Stimulated activated memory B cell treated with anti-CD40 and anti-IgM and Interleukin-4, amounts not matched to agents 10 μg/mL and 1 μg/mL and 100 μg/mL, for 72 hours (primary cell): ENCODE results near the gene FBXO24.

ENCODE experiments used
- ATAC-seq: fragments of 150-1000 bp; cut with Tn5 transposase; 2 replicates; pipeline ENCODE4 v1.10.0; 2021
- H3K27ac Mint-ChIP-seq: one replicate; pipeline ENCODE4 v1.8.0; 2022; ENCODE audit warnings: mild to moderate bottlenecking, mixed read lengths
- H3K27me3 Mint-ChIP-seq: one replicate; pipeline ENCODE4 v1.8.0; 2022; ENCODE audit warnings: mixed read lengths
- H3K36me3 Mint-ChIP-seq: one replicate; pipeline ENCODE4 v1.8.0; 2022; ENCODE audit warnings: mixed read lengths
- H3K4me1 Mint-ChIP-seq: one replicate; pipeline ENCODE4 v1.8.0; 2022; ENCODE audit warnings: mixed read lengths
- H3K4me3 Mint-ChIP-seq: one replicate; pipeline ENCODE4 v1.8.0; 2022; ENCODE audit warnings: mild to moderate bottlenecking, moderate library complexity, mixed read lengths
- H3K9me3 Mint-ChIP-seq: one replicate; pipeline ENCODE4 v1.8.0; 2022; ENCODE audit warnings: mixed read lengths

FBXO24 gene

GRCh38 chr7:100567751-100568175, 18.4 kb upstream of the FBXO24 start:
- Mint-ChIP-seq H3K4me3 (no peak overlapping the region), H3K27ac (no peak overlapping the region), H3K4me1 (peaks cover 57% of the 10 kb centered on the region), H3K27me3 (no peaks in the 10 kb centered on the region), H3K9me3 (no peaks in the 10 kb centered on the region), H3K36me3 (peaks cover 26% of the 10 kb centered on the region)
- ATAC-seq, result no peak

- ATAC-seq, result no peak
- Mint-ChIP-seq H3K4me3 (no peak overlapping the region), H3K27ac (peak overlapping the region; percentile 59)
Measured at GRCh38 chr7:100568176-100568895, 17.8 kb upstream of the FBXO24 start.

DNA sequence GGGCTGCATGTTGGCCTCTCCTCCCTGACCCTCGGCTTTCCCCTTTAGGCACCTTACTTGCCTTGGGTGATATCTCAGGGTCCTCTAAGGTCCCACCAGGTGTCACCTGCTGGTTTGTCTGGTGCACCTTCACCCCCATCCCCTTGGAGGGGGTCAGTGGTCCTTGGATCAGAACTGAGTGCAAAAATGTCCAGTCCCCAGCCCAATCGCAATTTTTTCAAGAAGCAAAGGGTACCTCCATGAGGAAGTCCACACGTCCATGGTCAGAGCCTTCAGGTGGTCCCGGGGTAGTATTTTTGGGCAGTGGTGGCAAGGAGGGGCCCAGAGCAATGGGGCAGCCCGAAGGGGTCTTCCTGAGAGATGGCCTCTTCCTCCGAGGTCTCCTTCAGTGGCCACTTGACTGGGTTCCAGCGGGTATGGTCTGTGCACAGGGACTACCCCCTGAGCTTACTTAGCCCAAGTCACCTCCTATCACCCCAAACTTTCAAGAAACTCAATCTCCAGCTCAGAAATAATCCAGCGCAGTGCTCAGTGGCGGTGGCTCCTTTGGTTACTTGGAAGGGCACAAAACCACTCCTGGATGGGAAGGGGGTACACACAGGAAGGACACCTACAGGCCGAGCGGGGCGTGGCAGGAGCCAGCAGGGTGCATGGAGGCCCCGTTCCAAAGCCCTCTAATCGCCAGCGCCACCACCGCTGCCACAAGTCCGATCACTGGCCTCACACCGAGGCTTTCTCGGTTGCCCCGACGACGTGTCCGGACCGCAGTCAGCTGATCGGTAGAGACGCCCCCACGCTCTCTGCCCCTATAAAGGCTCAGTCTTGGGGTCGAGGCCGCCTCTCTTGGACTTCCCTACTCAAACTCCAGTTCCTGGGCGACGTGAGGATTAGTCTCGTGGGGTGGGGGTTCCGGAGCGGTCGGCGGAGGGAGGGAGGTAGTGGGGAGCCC, 17.0 kb upstream of the FBXO24 start:
- ATAC-seq, result peak; percentile 49
- H3K27ac Mint-ChIP-seq, result peak overlapping the region; percentile 59
- no peaks in the 10 kb centered on the region for H3K27me3 Mint-ChIP-seq
- H3K9me3 Mint-ChIP-seq, result no peaks in the 10 kb centered on the region
- H3K36me3 Mint-ChIP-seq, result peaks cover 21% of the 10 kb centered on the region
- peaks cover 49% of the 10 kb centered on the region for H3K4me1 Mint-ChIP-seq
- H3K4me3 Mint-ChIP-seq, result peak overlapping the region; percentile 44

More at GRCh38 chr7:100568176-100568895, 17.8 kb upstream of the FBXO24 start:
- no peaks in the 10 kb centered on the region for H3K27me3 Mint-ChIP-seq
- peaks cover 25% of the 10 kb centered on the region for H3K36me3 Mint-ChIP-seq
- H3K4me1 Mint-ChIP-seq, result peaks cover 57% of the 10 kb centered on the region
- no peaks in the 10 kb centered on the region for H3K9me3 Mint-ChIP-seq

GRCh38 chr7:100570954-100571828, 14.9 kb upstream of the FBXO24 start:
- H3K36me3 Mint-ChIP-seq, result peaks cover 37% of the 10 kb centered on the region
- H3K27me3 Mint-ChIP-seq, result no peaks in the 10 kb centered on the region
- peaks cover 48% of the 10 kb centered on the region for H3K4me1 Mint-ChIP-seq
- H3K9me3 Mint-ChIP-seq, result no peaks in the 10 kb centered on the region
- no peak overlapping the region for H3K27ac Mint-ChIP-seq
- H3K4me3 Mint-ChIP-seq, result no peak overlapping the region
- no peak for ATAC-seq

- Mint-ChIP-seq H3K4me3 (no peak overlapping the region), H3K27me3 (no peaks in the 10 kb centered on the region), H3K27ac (no peak overlapping the region), H3K9me3 (no peaks in the 10 kb centered on the region), H3K36me3 (peaks cover 43% of the 10 kb centered on the region), H3K4me1 (peaks cover 48% of the 10 kb centered on the region)
- ATAC-seq, result no peak
Measured at GRCh38 chr7:100571829-100572116, 14.4 kb upstream of the FBXO24 start.

DNA sequence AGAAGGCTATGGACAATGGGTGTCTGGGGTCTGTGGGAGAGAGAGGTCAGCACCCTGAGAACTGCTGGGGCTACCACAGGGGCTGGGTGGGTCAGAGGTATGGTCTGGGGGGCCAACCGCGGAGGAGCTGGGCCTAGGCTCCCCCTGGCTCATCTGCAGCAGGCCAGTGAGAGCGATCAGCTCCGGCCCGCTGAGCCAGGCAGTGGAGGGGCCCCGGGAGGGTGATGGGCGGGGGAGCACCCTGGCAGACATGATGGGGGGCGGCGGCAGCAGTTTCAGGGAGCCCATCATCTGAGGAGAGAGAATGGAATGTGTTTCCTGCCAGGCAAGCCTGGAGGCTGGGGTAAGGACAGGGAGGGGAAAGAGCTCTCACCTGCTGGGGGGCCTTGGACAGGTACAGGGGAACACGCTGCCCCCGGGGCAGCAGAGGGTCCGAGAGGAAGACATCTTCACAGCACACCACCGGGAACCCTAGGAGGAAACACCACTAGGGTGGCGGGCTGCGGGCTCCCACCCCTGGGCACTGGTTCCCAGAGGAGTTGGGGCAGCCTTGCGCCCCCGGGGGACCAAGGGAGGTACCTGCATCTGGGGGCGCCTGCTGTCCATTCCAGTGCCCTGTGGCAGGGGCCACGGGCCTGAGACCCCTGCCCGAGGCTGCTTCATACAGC, 13.7 kb upstream of the FBXO24 start:
- Mint-ChIP-seq H3K36me3 (peaks cover 47% of the 10 kb centered on the region), H3K9me3 (no peaks in the 10 kb centered on the region), H3K4me3 (no peak overlapping the region), H3K27me3 (no peaks in the 10 kb centered on the region), H3K27ac (no peak overlapping the region), H3K4me1 (peaks cover 41% of the 10 kb centered on the region)
- ATAC-seq, result no peak

DNA sequence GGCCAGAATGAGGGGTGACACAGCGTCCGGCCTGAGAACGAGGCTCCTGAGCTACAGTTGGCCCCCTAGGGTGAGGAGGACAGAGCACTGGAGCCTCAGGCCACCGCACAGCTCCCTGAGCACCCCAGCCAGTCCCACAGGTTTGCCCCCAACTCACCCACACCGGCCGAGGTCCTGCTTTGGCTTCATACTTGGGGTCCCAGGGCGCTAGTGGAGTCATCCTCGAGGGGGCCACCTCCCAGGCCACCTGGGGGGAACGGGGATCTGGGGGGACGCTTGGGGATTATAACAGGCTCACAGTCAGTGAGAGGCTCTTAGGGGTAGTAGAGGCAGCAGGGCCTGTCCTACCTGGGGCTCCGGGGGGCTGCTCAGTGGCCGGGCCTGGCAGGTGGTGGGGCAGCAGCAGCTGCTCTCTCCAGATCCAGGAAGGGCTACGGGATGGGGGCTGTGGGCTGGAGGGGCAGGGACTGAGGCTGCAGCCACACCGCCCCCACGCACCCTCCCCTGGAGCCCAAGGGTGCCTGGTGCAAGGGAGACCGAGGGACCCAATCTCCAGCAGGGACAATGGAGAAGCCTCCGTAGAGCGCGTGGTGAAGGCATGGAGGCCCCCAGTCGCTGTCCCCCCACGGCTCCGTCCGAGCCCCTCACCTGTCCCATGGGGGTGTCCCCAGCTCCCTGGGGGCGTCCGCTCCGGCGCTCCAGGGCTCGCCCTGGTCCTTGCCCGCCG, 13.0 kb upstream of the FBXO24 start:
- peaks cover 47% of the 10 kb centered on the region for H3K36me3 Mint-ChIP-seq
- peak; percentile 1 for ATAC-seq
- H3K27ac Mint-ChIP-seq, result no peak overlapping the region
- no peaks in the 10 kb centered on the region for H3K27me3 Mint-ChIP-seq
- H3K4me1 Mint-ChIP-seq, result peaks cover 34% of the 10 kb centered on the region
- no peak overlapping the region for H3K4me3 Mint-ChIP-seq
- no peaks in the 10 kb centered on the region for H3K9me3 Mint-ChIP-seq

GRCh38 chr7:100573691-100574361, 12.3 kb upstream of the FBXO24 start, which contains the start of gene SAP25:
TSS of gene SAP25 (minus strand) at chr7:100573900. CDS start at chr7:100573742, 158 bp downstream.
- peak; percentile 28 for ATAC-seq
- H3K27ac Mint-ChIP-seq, result no peak within 1 kb of the TSS
- no peak within 1 kb of the TSS for H3K4me3 Mint-ChIP-seq
- no peaks in the 10 kb centered on the region for H3K27me3 Mint-ChIP-seq
- peaks cover 27% of the 10 kb centered on the region for H3K4me1 Mint-ChIP-seq
- no peaks in the 10 kb centered on the region for H3K9me3 Mint-ChIP-seq
- peaks cover 51% of the 10 kb centered on the region for H3K36me3 Mint-ChIP-seq

DNA sequence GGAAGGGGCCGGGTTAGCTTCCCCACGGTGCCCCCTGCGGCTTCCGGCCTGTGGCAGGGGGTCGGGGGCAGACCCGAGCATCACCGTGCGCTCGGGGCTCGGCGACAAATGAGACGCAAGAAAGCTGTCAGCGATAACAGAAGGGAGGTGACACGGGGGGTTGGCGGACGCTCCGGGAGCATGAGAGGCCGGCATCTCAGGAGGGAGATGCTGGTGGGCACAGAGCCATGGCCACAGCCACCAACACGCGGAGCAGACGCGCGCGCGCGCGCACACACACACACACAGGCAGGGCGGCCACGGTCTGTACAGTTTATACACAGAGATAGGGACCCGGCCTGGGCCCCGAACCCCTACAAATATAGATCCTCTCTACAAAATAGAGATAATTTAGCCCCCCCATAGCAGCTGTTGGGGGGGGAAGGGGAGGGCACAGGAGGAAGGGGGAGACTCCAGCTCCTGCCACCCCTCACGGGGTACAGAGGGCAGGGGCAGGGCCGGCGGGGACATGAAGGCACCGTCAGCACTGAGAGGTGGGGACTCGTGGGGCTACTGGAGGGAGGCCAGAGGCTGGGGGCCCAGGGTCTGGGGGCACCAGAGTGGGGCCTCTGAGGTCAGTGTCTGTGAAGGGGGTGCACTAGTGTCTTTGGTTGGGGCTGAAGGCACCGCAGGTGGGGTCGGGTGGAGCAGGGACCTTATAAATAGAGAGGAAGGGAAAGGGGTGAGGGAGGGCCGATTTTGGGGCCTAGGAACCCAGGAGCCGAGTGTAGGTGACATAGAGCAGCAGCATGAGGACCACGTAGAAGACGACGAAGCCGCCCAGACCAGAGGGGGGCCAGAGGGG, 11.5 kb upstream of the FBXO24 start:
- Mint-ChIP-seq H3K36me3 (peaks cover 54% of the 10 kb centered on the region), H3K4me3 (no peak overlapping the region), H3K4me1 (peaks cover 20% of the 10 kb centered on the region), H3K27ac (no peak overlapping the region), H3K27me3 (no peaks in the 10 kb centered on the region), H3K9me3 (no peaks in the 10 kb centered on the region)
- no peak for ATAC-seq

GRCh38 chr7:100575206-100575631, 10.9 kb upstream of the FBXO24 start:
- Mint-ChIP-seq H3K36me3 (peaks cover 54% of the 10 kb centered on the region), H3K27ac (no peak overlapping the region), H3K27me3 (no peaks in the 10 kb centered on the region), H3K4me1 (peaks cover 19% of the 10 kb centered on the region), H3K4me3 (no peak overlapping the region), H3K9me3 (no peaks in the 10 kb centered on the region)
- ATAC-seq, result no peak

DNA sequence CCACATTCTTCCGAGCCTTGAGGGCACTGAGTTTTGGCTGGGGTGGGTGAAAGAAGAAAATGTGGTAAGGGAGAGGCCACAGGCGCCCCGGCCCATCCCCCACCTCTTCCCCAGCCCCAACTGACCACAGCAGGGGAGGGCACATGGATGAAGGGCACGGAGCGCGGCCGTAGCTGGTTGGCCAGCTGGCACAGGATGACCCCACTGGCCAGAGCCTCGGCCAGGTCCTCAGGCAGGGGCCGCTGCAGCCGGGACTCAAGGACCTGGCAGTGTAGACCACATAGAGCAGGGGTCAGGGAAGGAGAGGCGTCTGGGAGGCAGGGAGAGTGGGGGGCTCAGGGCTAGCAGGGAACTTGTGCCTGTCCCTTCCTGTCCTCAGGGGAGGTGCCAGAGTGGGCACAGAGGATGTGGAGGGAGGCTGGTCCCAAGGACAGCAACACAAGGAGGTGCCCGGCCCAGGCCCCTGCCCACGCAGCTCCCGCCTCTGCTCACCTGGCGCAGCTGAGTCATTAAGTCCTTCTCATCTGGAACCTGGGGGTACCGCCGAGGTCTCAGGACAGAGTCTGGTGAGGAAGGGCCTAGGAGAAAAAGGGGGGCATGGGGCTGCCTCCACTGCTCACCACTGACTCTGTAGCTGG, 10.3 kb upstream of the FBXO24 start:
- no peaks in the 10 kb centered on the region for H3K9me3 Mint-ChIP-seq
- no peak overlapping the region for H3K4me3 Mint-ChIP-seq
- H3K27ac Mint-ChIP-seq, result no peak overlapping the region
- H3K4me1 Mint-ChIP-seq, result peaks cover 13% of the 10 kb centered on the region
- ATAC-seq, result no peak
- no peaks in the 10 kb centered on the region for H3K27me3 Mint-ChIP-seq
- peaks cover 54% of the 10 kb centered on the region for H3K36me3 Mint-ChIP-seq

GRCh38 chr7:100576384-100576993, 9.6 kb upstream of the FBXO24 start:
- ATAC-seq, result no peak
- Mint-ChIP-seq H3K9me3 (no peaks in the 10 kb centered on the region), H3K27me3 (no peaks in the 10 kb centered on the region), H3K36me3 (peaks cover 54% of the 10 kb centered on the region), H3K27ac (no peak overlapping the region), H3K4me1 (peaks cover 11% of the 10 kb centered on the region), H3K4me3 (no peak overlapping the region)
